ENCODE results near the gene SPEG. TPM values are rescaled to one million over a fixed set of nuclear protein-coding genes. Genes with fewer than 3 reads are reported as not detected.
A peak's percentile ranks its signal among the peaks of the same experiment; 100 is the strongest.

SPEG gene
- polyA plus RNA-seq, 3 donors from 2014 or later, result not detected

GRCh38 chr2:219494952-219495530 is 60.4 kb downstream of the SPEG start:
- no peak overlapping the region for H3K4me3 Mint-ChIP-seq
- DNase-seq, result no peak

GRCh38 chr2:219495531-219496122 is 61.0 kb downstream of the SPEG start:
- Mint-ChIP-seq H3K27ac (no peak overlapping the region), H3K9me3 (peaks cover 0 to 2% (median 0%) of the 10 kb centered on the region in 6 donors), H3K27me3 (ENCODE audit: low read depth in 3 of 3) (peaks cover 5 to 18% (median 16%) of the 10 kb centered on the region in 3 donors), H3K4me3 (no peak overlapping the region), H3K36me3 (no peaks in the 10 kb centered on the region), H3K4me1 (peaks cover 27 to 34% of the 10 kb centered on the region in 2 donors)
- peak; percentile 32 to 38 (median 34) for DNase-seq

More at GRCh38 chr2:219494952-219495530, 60.4 kb downstream of the SPEG start:
- Mint-ChIP-seq H3K4me1 (peaks cover 23 to 28% of the 10 kb centered on the region in 2 donors), H3K9me3 (peaks cover 0 to 2% (median 0%) of the 10 kb centered on the region in 6 donors), H3K36me3 (no peaks in the 10 kb centered on the region), H3K27ac (no peak overlapping the region), H3K27me3 (ENCODE audit: low read depth in 3 of 3) (peaks cover 5 to 18% (median 16%) of the 10 kb centered on the region in 3 donors)

DNA sequence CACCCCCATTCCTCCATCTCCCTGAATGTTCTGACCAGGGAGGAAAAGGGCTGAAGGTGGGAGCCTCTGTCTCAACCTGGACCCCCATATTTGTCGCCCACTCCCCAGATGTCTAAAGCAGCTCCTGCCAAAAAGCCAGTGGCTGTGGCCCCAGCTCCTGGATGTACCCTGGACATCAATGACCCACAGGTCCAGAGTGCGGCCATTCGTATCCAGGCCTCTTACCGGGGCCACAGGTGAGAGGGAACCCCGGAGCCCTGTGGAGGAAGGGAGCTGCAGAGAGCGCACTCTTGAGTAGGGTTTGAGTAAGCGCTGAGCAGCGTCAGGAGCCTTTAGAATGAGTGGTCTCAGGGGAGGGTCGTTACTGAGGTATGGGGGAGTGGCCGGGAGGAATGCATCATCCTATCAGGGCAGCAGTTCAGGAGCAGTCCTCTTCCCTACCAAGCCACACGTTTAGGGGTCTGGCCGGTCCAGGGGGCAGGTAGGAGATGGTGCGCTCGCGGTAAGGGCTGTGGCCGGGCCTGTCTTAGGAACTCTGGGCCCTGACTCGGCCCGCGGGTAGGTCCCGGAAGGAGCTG is 61.7 kb downstream of the SPEG start:
- Mint-ChIP-seq H3K9me3 (peaks cover 0 to 2% (median 0%) of the 10 kb centered on the region in 6 donors), H3K27ac (no peak overlapping the region), H3K27me3 (ENCODE audit: low read depth in 3 of 3) (peaks cover 5 to 18% (median 16%) of the 10 kb centered on the region in 3 donors), H3K4me3 (peak overlapping the region in 4 of 5 donors; percentile 53 to 63 (median 56)), H3K4me1 (peaks cover 27 to 36% of the 10 kb centered on the region in 2 donors), H3K36me3 (no peaks in the 10 kb centered on the region)
- DNase-seq, result no peak

DNA sequence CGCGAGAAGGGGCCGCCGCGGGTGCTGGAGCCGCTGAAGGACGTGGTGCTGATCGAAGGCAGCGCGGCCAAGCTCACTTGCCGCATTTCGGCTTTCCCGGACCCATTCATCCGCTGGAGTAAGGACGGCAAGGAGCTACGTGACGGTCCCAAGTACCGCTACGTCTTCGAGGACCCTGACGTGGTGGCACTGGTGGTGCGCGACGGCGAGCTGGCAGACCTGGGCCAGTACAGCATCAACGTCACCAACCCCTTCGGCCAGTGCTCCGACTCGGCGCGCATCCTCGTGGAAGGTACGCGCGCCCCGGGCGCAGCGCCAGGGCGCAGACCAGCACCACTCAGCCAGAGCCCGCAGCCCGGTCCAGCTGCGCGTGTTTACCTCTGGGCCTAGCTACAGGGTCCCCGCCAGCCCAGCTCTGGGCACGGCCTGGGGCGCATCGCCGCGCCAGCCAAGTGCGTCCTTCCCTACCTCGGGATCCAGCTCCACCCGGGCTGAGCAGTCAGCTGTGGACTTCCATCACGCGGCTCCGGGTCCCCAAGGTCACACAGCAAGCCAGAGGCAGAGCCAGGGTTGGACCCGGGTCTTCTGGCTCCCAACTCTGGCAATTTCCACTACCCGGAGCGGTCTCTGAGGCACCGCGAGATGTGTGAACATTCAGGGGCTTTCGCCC is 62.3 kb downstream of the SPEG start:
- Mint-ChIP-seq H3K4me1 (peaks cover 27 to 36% of the 10 kb centered on the region in 2 donors), H3K27me3 (ENCODE audit: low read depth in 3 of 3) (peaks cover 5 to 18% (median 13%) of the 10 kb centered on the region in 3 donors), H3K27ac (no peak overlapping the region), H3K9me3 (peaks cover 0 to 2% (median 0%) of the 10 kb centered on the region in 6 donors), H3K36me3 (no peaks in the 10 kb centered on the region), H3K4me3 (peak overlapping the region; percentile 94 to 99 (median 96))
- DNase-seq, result no peak

GRCh38 chr2:219497495-219498279 is 63.0 kb downstream of the SPEG start:
- Mint-ChIP-seq H3K4me1 (peaks cover 27 to 36% of the 10 kb centered on the region in 2 donors), H3K9me3 (peaks cover 0 to 2% (median 0%) of the 10 kb centered on the region in 6 donors), H3K4me3 (peak overlapping the region; percentile 94 to 99 (median 96)), H3K27ac (peak overlapping the region in 2 of 6 donors; percentile 80 to 93), H3K27me3 (ENCODE audit: low read depth in 3 of 3) (peaks cover 5 to 18% (median 14%) of the 10 kb centered on the region in 3 donors), H3K36me3 (peaks cover 0 to 4% (median 0%) of the 10 kb centered on the region in 3 donors)
- DNase-seq, result peak; percentile 22 to 35 (median 31)

- Mint-ChIP-seq H3K36me3 (peaks cover under 1 to 5% (median 2%) of the 10 kb centered on the region in 3 donors), H3K4me1 (peaks cover 27 to 36% of the 10 kb centered on the region in 2 donors), H3K4me3 (peak within 1 kb of the TSS; percentile 94 to 99 (median 96)), H3K27ac (peak within 1 kb of the TSS; percentile 80 to 95 (median 92)), H3K9me3 (peaks cover 0 to 2% (median 0%) of the 10 kb centered on the region in 6 donors), H3K27me3 (ENCODE audit: low read depth in 3 of 3) (peaks cover 5 to 13% (median 12%) of the 10 kb centered on the region in 3 donors)
- DNase-seq, result peak; percentile 83 to 87 (median 85)
Measured at GRCh38 chr2:219498280-219499057, 63.8 kb downstream of the SPEG start, which contains the start of gene GMPPA. Gene GMPPA, plus strand, starts transcription at chr2:219498891. Its CDS starts 1,085 bp downstream, at chr2:219499976.

- peaks cover 5 to 15% (median 12%) of the 10 kb centered on the region in 3 donors for H3K27me3 Mint-ChIP-seq (ENCODE audit: low read depth in 3 of 3)
- H3K36me3 Mint-ChIP-seq, result peaks cover 5 to 10% (median 6%) of the 10 kb centered on the region in 3 donors
- no peak for DNase-seq
- H3K9me3 Mint-ChIP-seq, result peaks cover 0 to 2% (median 0%) of the 10 kb centered on the region in 6 donors
- peak overlapping the region; percentile 80 to 95 (median 92) for H3K27ac Mint-ChIP-seq
- H3K4me1 Mint-ChIP-seq, result peaks cover 27 to 36% of the 10 kb centered on the region in 2 donors
- H3K4me3 Mint-ChIP-seq, result peak overlapping the region; percentile 94 to 99 (median 96)
Measured at GRCh38 chr2:219499058-219499307, 64.3 kb downstream of the SPEG start.

GRCh38 chr2:219499555-219499954 is 64.9 kb downstream of the SPEG start:
- Mint-ChIP-seq H3K4me3 (peak overlapping the region; percentile 94 to 99 (median 96)), H3K4me1 (peaks cover 27 to 36% of the 10 kb centered on the region in 2 donors), H3K27me3 (ENCODE audit: low read depth in 3 of 3) (peaks cover 5 to 15% (median 12%) of the 10 kb centered on the region in 3 donors), H3K27ac (peak overlapping the region; percentile 80 to 95 (median 92)), H3K9me3 (peaks cover 0 to 2% (median 0%) of the 10 kb centered on the region in 6 donors), H3K36me3 (peaks cover 9 to 16% (median 12%) of the 10 kb centered on the region in 3 donors)
- no peak for DNase-seq

- Mint-ChIP-seq H3K4me1 (peaks cover 27 to 36% of the 10 kb centered on the region in 2 donors), H3K4me3 (peak overlapping the region; percentile 49 to 99 (median 94)), H3K27me3 (ENCODE audit: low read depth in 3 of 3) (peaks cover 5 to 15% (median 8%) of the 10 kb centered on the region in 3 donors), H3K27ac (peak overlapping the region in 5 of 6 donors; percentile 65 to 93 (median 76)), H3K9me3 (peaks cover 0 to 2% (median 0%) of the 10 kb centered on the region in 6 donors), H3K36me3 (peaks cover 12 to 19% (median 14%) of the 10 kb centered on the region in 3 donors)
- no peak for DNase-seq
Measured at GRCh38 chr2:219500135-219500534, 65.5 kb downstream of the SPEG start.

DNA sequence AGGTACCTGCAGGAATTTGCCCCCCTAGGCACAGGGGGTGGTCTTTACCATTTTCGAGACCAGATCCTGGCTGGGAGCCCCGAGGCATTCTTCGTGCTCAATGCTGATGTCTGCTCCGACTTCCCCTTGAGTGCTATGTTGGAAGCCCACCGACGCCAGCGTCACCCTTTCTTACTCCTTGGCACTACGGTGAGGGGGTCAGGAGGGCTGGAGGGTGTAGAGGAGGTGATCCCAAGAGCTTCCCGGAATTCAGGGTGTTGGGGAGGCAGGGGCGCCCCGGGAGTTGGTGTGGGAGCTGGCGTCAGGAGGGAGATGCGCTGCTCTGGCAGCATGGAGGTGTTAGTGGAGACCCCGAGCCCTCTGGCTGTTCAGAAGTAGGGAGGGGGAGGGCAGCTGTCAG is 67.2 kb downstream of the SPEG start:
- no peak overlapping the region for H3K4me3 Mint-ChIP-seq
- H3K4me1 Mint-ChIP-seq, result peaks cover 27 to 36% of the 10 kb centered on the region in 2 donors
- H3K36me3 Mint-ChIP-seq, result peaks cover 16 to 24% (median 20%) of the 10 kb centered on the region in 3 donors
- no peak overlapping the region for H3K27ac Mint-ChIP-seq
- H3K27me3 Mint-ChIP-seq (ENCODE audit: low read depth in 3 of 3), result peaks cover 5 to 10% (median 8%) of the 10 kb centered on the region in 3 donors
- H3K9me3 Mint-ChIP-seq, result peaks cover 0 to 2% (median 0%) of the 10 kb centered on the region in 6 donors
- DNase-seq, result no peak

GRCh38 chr2:219502618-219503017 is 68.0 kb downstream of the SPEG start:
- no peaks in the 10 kb centered on the region for H3K9me3 Mint-ChIP-seq
- no peak overlapping the region for H3K4me3 Mint-ChIP-seq
- no peak for DNase-seq
- peaks cover 1 to 6% (median 6%) of the 10 kb centered on the region in 3 donors for H3K27me3 Mint-ChIP-seq (ENCODE audit: low read depth in 3 of 3)
- peaks cover 22 to 32% of the 10 kb centered on the region in 2 donors for H3K4me1 Mint-ChIP-seq
- no peak overlapping the region for H3K27ac Mint-ChIP-seq
- peaks cover 20 to 25% (median 20%) of the 10 kb centered on the region in 3 donors for H3K36me3 Mint-ChIP-seq

GRCh38 chr2:219505585-219505984 is 70.9 kb downstream of the SPEG start:
- Mint-ChIP-seq H3K27me3 (ENCODE audit: low read depth in 3 of 3) (peaks cover 5 to 13% (median 6%) of the 10 kb centered on the region in 3 donors), H3K4me1 (peaks cover 9 to 12% of the 10 kb centered on the region in 2 donors)

More at GRCh38 chr2:219505585-219505984, 70.9 kb downstream of the SPEG start:
- H3K4me3 Mint-ChIP-seq, result no peak overlapping the region
- H3K9me3 Mint-ChIP-seq, result no peaks in the 10 kb centered on the region
- peaks cover 20 to 25% (median 22%) of the 10 kb centered on the region in 3 donors for H3K36me3 Mint-ChIP-seq
- DNase-seq, result no peak
- H3K27ac Mint-ChIP-seq, result no peak overlapping the region

All from immature natural killer cell (primary cell).